ENCODE data around the gene METTL15.

METTL15 gene

GRCh38 chr11:28169816-28170215 lies 61.6 kb downstream of the METTL15 start:
- H3K4me1 ChIP-seq (ENCODE audit: insufficient read depth, low read length, severe bottlenecking) = no peaks in the 10 kb centered on the region
- no peak overlapping the region for H2AFZ ChIP-seq (ENCODE audit: low read length)
- no peaks in the 10 kb centered on the region for H4K20me1 ChIP-seq (ENCODE audit: insufficient read depth, low read length)
- H3K4me2 ChIP-seq (ENCODE audit: low read length) = no peak overlapping the region
- TF ChIP-seq, protein P1, sequence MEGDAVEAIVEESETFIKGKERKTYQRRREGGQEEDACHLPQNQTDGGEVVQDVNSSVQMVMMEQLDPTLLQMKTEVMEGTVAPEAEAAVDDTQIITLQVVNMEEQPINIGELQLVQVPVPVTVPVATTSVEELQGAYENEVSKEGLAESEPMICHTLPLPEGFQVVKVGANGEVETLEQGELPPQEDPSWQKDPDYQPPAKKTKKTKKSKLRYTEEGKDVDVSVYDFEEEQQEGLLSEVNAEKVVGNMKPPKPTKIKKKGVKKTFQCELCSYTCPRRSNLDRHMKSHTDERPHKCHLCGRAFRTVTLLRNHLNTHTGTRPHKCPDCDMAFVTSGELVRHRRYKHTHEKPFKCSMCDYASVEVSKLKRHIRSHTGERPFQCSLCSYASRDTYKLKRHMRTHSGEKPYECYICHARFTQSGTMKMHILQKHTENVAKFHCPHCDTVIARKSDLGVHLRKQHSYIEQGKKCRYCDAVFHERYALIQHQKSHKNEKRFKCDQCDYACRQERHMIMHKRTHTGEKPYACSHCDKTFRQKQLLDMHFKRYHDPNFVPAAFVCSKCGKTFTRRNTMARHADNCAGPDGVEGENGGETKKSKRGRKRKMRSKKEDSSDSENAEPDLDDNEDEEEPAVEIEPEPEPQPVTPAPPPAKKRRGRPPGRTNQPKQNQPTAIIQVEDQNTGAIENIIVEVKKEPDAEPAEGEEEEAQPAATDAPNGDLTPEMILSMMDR (IDR thresholded peaks at IDR 0.05; ENCODE audit: low read length) = no peak
- TF ChIP-seq EZH2 (IDR thresholded peaks at IDR 0.05; ENCODE audit: borderline replicate concordance, low read length) = no peak
- no peaks in the 10 kb centered on the region for H3K9me2 ChIP-seq (ENCODE audit: low read depth, low read length)
- H3K4me3 ChIP-seq (ENCODE audit: low read depth, low read length, poor library complexity, severe bottlenecking) = no peak overlapping the region
- H3F3A ChIP-seq (ENCODE audit: insufficient read depth, low read length) = no peaks in the 10 kb centered on the region
- H3K27ac ChIP-seq (ENCODE audit: low read depth, low read length, poor library complexity, severe bottlenecking) = no peak overlapping the region
- no peaks in the 10 kb centered on the region for H3K9me3 ChIP-seq (ENCODE audit: low read length)
- H3K9ac ChIP-seq (ENCODE audit: low read length) = no peak overlapping the region
- H3K79me2 ChIP-seq (ENCODE audit: insufficient read depth, low read length) = no peaks in the 10 kb centered on the region
- no peaks in the 10 kb centered on the region for H3K27me3 ChIP-seq (ENCODE audit: insufficient read depth, low read length)
- no peaks in the 10 kb centered on the region; the same call in 1 of the 2 replicates for H3K36me3 ChIP-seq (ENCODE audit: insufficient read depth, low read length)

DNA sequence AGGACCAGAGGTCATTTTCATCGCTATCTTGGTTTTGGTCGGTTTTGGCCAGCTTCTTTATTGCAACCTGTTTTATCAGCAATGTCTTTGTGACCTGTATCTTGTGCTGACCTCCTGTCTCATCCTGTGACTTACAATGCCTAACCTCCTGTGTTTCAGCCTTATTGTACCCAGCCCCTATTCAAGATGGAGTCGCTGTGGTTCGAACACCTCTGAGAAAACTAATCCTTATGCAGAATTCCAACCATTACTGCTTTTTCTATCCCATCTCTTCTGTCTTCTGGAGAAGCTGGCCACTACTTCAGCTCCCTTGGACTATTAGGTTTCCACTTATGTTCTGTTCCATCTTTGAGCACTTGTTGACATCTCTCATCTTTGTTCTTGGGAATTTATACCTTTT lies 62.6 kb downstream of the METTL15 start:
- Histone ChIP-seq H3K36me3 (ENCODE audit: insufficient read depth, low read length) (no peaks in the 10 kb centered on the region; the same call in 1 of the 2 replicates), H3K4me1 (ENCODE audit: insufficient read depth, low read length, severe bottlenecking) (no peaks in the 10 kb centered on the region)

DNA sequence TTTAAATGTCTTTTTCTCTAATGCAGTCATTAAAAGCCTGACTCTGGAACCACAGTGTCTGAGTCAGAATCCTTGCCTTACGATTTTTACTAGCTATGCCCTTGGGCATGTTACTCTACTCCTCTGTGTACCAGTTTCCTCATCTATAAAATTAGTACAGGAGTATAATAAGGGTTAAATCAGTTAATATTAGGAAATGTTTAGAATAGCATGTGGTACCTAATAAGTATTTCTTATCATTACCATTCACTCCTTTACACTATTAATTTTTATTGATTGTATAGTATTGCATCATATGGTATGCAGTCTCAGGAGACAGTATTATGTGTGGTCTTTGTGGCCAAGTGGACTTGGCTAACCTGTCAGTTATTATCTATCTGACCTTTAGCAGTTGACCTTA lies 68.2 kb downstream of the METTL15 start:
- Histone ChIP-seq H3K27me3 (ENCODE audit: insufficient read depth, low read length) (no peaks in the 10 kb centered on the region), H3K9ac (ENCODE audit: low read length) (no peak overlapping the region), H3F3A (ENCODE audit: insufficient read depth, low read length) (no peaks in the 10 kb centered on the region), H3K9me2 (ENCODE audit: low read depth, low read length) (no peaks in the 10 kb centered on the region), H3K79me2 (ENCODE audit: insufficient read depth, low read length) (no peaks in the 10 kb centered on the region), H3K36me3 (ENCODE audit: insufficient read depth, low read length) (no peaks in the 10 kb centered on the region; the same call in 1 of the 2 replicates), H3K4me1 (ENCODE audit: insufficient read depth, low read length, severe bottlenecking) (no peaks in the 10 kb centered on the region), H3K4me2 (ENCODE audit: low read length) (no peak overlapping the region), H4K20me1 (ENCODE audit: insufficient read depth, low read length) (no peaks in the 10 kb centered on the region; the same call in 1 of the 2 replicates), H3K9me3 (ENCODE audit: low read length) (no peaks in the 10 kb centered on the region), H3K4me3 (ENCODE audit: low read depth, low read length, poor library complexity, severe bottlenecking) (no peak overlapping the region), H2AFZ (ENCODE audit: low read length) (no peak overlapping the region), H3K27ac (ENCODE audit: low read depth, low read length, poor library complexity, severe bottlenecking) (no peak overlapping the region)
- TF ChIP-seq EZH2 (IDR thresholded peaks at IDR 0.05; ENCODE audit: borderline replicate concordance, low read length) = no peak
- TF ChIP-seq, protein P1 (IDR thresholded peaks at IDR 0.05; ENCODE audit: low read length) = no peak

More for the DNA sequence above, 62.6 kb downstream of the METTL15 start:
- no peak overlapping the region for H3K4me3 ChIP-seq (ENCODE audit: low read depth, low read length, poor library complexity, severe bottlenecking)
- H3K9me2 ChIP-seq (ENCODE audit: low read depth, low read length) = no peaks in the 10 kb centered on the region
- H3K4me2 ChIP-seq (ENCODE audit: low read length) = no peak overlapping the region
- no peaks in the 10 kb centered on the region for H3F3A ChIP-seq (ENCODE audit: insufficient read depth, low read length)
- H3K9me3 ChIP-seq (ENCODE audit: low read length) = no peaks in the 10 kb centered on the region
- no peak overlapping the region for H2AFZ ChIP-seq (ENCODE audit: low read length)
- H4K20me1 ChIP-seq (ENCODE audit: insufficient read depth, low read length) = no peaks in the 10 kb centered on the region
- TF ChIP-seq, protein P1 (IDR thresholded peaks at IDR 0.05; ENCODE audit: low read length) = no peak
- no peak for TF ChIP-seq EZH2 (IDR thresholded peaks at IDR 0.05; ENCODE audit: borderline replicate concordance, low read length)
- H3K9ac ChIP-seq (ENCODE audit: low read length) = no peak overlapping the region
- no peaks in the 10 kb centered on the region for H3K79me2 ChIP-seq (ENCODE audit: insufficient read depth, low read length)
- H3K27me3 ChIP-seq (ENCODE audit: insufficient read depth, low read length) = no peaks in the 10 kb centered on the region
- H3K27ac ChIP-seq (ENCODE audit: low read depth, low read length, poor library complexity, severe bottlenecking) = no peak overlapping the region

Data from OCI-LY1 (cell line).